Measurements from ENCODE around the gene ENHO.

- no peak for TF ChIP-seq CTCF (conservative IDR thresholded peaks at IDR 0.05 in 1 of 2, IDR thresholded peaks at IDR 0.05 in 1 of 2; ENCODE audit: low read depth in 1 of 2, low read length in 2 of 2)
- no peak for TF ChIP-seq EZH2 (IDR thresholded peaks at IDR 0.05; ENCODE audit: low read length, missing control alignments)
These were observed 37.0 kb downstream of the ENHO start for GRCh38 chr9:34485822-34486221.
